ENCODE results near the gene REG1B. TPM values are rescaled to one million over a fixed set of nuclear protein-coding genes. Genes with fewer than 3 reads are reported as not detected.

The REG1B gene
- polyA plus RNA-seq, 2 of the 4 experiments (the other 2 are of a cell fraction), result not detected

DNA sequence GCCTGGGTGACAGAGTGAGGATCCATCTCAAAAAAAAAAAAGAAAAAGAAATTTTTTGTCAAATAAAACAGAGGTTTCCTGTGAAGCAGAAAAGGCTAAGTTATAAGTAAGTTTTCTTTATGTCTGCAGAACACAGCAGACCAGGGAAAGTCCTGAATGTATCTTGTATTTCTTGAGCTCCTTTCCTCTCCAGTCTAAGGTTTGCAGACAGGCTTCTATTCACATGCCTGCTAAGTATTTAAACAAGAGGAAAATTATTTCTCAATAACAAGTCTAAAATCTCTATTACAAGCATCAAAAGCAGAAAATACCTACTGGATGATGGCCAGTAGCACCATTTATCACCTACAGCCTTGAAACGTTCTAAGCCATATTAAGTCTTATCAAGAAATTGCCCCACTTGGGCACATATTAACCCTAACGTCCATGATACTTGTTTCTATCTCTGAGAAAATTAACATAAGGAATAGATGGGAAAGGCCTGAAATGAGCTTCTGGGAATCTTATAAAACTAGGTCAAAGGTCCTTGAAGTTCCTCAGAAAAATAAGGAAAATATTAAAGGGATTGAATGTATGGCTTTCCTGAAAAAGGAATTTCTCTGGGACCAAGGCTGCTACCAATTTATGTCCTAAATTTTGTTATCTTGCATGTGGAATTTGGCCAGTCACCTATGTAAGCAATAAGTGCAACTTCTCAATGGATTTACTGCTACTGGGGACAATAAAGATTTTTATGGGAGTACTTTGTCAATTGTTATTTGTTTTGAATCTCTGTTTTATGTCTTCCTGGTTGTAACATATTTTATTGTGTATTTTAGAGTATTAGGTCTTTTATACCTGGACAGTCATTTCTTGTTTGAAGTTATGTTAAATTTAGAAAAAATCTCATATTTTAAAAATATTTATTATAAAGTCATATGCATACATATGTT lies 29.5 kb upstream of the REG1B start:
- DNase-seq (ENCODE audit: low read depth in 1 of 2, low spot score in 1 of 2) (no peak), ATAC-seq (no peak), FAIRE-seq (no peak)
- no peak overlapping the region for H3K4me2 ChIP-seq
- H3K9me3 ChIP-seq, result no peaks in the 10 kb centered on the region
- no peak overlapping the region for H3K27ac ChIP-seq
- no peaks in the 10 kb centered on the region for H3K4me1 ChIP-seq
- ChIA-PET CTCF (interaction anchor here (0.5 to 0.6 kb wide), 2 partner anchors 444 to 891 kb away, joined by 3 read pairs; no protein-coding TSS in a partner anchor), POLR2A (no interaction called here)
- no peak overlapping the region for H3K4me3 ChIP-seq
- TF ChIP-seq SMC3 (IDR thresholded peaks at IDR 0.05) (no peak), EHF (CRISPR knock-in tag; IDR thresholded peaks at IDR 0.05) (no peak), RAD21 (conservative IDR thresholded peaks at IDR 0.05 in 1 of 2, IDR thresholded peaks at IDR 0.05 in 1 of 2) (no peak), CHD4 (IDR thresholded peaks at IDR 0.05; ENCODE audit: borderline replicate concordance) (no peak), CBX2 (IDR thresholded peaks at IDR 0.05; ENCODE audit: borderline replicate concordance, low read depth) (no peak), MYC (IDR thresholded peaks at IDR 0.05; ENCODE audit: borderline replicate concordance, low read length) (no peak), POLR2AphosphoS2 (conservative IDR thresholded peaks at IDR 0.05; ENCODE audit: low read length) (no peak), MAZ (IDR thresholded peaks at IDR 0.05; ENCODE audit: borderline replicate concordance, low read depth, low read length) (no peak), RARB (CRISPR knock-in tag; IDR thresholded peaks at IDR 0.05) (no peak), FOSB (CRISPR knock-in tag; IDR thresholded peaks at IDR 0.05) (no peak), JUNB (IDR thresholded peaks at IDR 0.05) (no peak), PHF8 (IDR thresholded peaks at IDR 0.05; ENCODE audit: borderline replicate concordance, low read depth) (no peak), MAFK (IDR thresholded peaks at IDR 0.05; ENCODE audit: partially characterized antibody) (no peak), ZNF302 (CRISPR knock-in tag; IDR thresholded peaks at IDR 0.05) (no peak), KDM5A (IDR thresholded peaks at IDR 0.05) (no peak)
- TF ChIP-seq, protein P1, sequence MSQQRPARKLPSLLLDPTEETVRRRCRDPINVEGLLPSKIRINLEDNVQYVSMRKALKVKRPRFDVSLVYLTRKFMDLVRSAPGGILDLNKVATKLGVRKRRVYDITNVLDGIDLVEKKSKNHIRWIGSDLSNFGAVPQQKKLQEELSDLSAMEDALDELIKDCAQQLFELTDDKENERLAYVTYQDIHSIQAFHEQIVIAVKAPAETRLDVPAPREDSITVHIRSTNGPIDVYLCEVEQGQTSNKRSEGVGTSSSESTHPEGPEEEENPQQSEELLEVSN (IDR thresholded peaks at IDR 0.05; ENCODE audit: borderline replicate concordance, low read depth), result no peak
- 2% methylated on average over 2 of the region's 2 CpGs for WGBS (ENCODE audit: missing lambda C conversion rate)

DNA sequence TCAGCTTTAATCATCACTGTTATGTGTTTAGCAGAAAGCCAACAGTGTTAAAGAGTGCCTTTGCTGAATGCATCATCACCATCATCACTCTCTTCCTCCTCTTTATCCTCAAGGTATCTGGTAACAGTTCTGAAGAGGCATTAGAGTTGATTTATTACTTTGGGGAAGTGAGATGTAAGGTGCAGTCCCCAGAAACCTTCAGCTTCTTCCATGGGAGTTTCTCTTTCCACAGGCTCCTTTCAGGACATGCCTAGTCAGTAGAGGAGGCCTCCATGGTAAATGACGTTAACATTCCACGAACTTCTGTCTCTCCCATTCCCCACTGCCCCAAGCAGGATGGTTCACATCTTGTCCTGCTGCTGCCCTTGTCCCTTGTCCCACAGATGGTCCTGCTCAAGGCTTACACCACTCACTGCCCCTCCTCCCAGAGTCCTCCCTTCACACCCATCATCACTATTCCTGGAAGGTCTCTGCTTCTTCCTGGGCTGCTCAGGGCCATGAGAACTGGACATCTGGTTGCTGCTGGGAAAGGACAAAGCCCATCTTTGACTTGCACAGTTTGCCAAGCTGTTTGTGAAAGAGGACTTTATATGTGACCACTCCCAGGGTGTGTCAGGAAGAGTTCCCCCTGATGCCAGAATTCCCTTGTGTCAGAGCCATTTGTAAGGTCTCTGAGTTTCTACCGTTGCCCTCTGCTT lies 27.2 kb upstream of the REG1B start:
- no peak overlapping the region for H3K27ac ChIP-seq
- no peak for FAIRE-seq
- no peak overlapping the region for H3K4me3 ChIP-seq
- POLR2A ChIA-PET, result no interaction called here
- no peak for TF ChIP-seq NPAS2 (CRISPR knock-in tag; IDR thresholded peaks at IDR 0.05; ENCODE audit: borderline replicate concordance)
- TF ChIP-seq ZFP36 (IDR thresholded peaks at IDR 0.05; ENCODE audit: borderline replicate concordance, partially characterized antibody), result no peak
- TF ChIP-seq, protein P2, sequence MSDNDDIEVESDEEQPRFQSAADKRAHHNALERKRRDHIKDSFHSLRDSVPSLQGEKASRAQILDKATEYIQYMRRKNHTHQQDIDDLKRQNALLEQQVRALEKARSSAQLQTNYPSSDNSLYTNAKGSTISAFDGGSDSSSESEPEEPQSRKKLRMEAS (IDR thresholded peaks at IDR 0.05), result no peak
- no peak for TF ChIP-seq TFCP2L1 (CRISPR knock-in tag; IDR thresholded peaks at IDR 0.05)
- TF ChIP-seq RCOR1 (IDR thresholded peaks at IDR 0.05; ENCODE audit: low read depth, low read length), result no peak
- no peak for TF ChIP-seq HOXB5 (CRISPR knock-in tag; IDR thresholded peaks at IDR 0.05)
- no peak for TF ChIP-seq KDM5A (IDR thresholded peaks at IDR 0.05)
- TF ChIP-seq FOXS1 (CRISPR knock-in tag; IDR thresholded peaks at IDR 0.05), result no peak
- no peak for DNase-seq (ENCODE audit: low read depth in 1 of 2, low spot score in 1 of 2)
- ATAC-seq, result no peak
- CTCF ChIA-PET, result no interaction called here
- H3K4me2 ChIP-seq, result no peak overlapping the region
- WGBS (ENCODE audit: missing lambda C conversion rate), result 4% methylated on average over 3 of the region's 3 CpGs
- H3K4me1 ChIP-seq, result no peaks in the 10 kb centered on the region
- H3K9me3 ChIP-seq, result peaks cover 3% of the 10 kb centered on the region; the same call in 1 of the 3 replicates
